ENCODE results near the gene REV1.

The REV1 gene

DNA sequence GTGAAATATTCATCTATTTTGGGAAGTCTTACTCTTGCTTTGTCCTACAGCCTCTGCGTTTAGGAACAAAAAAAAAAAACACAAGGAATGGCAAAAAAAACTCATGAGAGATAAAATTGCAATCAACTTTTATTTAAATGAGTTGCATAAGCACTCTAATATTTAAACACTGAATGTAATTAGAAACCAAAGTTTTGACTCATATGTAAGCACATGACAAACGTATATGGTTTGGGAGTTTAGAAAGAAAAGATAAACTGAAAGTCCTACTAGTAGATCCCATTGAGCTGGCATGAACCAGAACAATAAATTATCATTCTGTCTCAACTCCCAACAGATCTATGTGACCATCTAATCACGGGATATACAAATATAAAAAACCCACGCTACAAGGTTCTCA lies 44.8 kb downstream of the REV1 start:
- DNase-seq: no peak

DNA sequence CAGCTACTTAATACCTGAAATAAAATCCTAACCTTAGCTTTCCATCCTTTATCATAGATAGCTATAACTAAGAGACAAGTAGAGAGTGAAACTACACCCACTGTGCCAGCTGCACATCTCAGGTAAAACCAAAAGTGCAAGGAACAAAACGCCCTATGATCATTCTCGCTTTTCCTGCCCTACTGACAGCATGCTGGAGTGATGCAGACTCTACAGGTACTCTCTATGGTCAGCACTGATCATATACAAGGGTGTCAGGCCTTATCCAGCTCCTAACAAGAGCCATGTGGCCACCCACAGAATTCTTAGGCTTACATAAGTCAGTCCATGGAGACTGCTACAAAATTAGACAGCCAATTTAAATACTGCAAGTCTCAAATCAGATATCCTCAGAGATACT lies 45.6 kb downstream of the REV1 start:
- DNase-seq: no peak

DNA sequence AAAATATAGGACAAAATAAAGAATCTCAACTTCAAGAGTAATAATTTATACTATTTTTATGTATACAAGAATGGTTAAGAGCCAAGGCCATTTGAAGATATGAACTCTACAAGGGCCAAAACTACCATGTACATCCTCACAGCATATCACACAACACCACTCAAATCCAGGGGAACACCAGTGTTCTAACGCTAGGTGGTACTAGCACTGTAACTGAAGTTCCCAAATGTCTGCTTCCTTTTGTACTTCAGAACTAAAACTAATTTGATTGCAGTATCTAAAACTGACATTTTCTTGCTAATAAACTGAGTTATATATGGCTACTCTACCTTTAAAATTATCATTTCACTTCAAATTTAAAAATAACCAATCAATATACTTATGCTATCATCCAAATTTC lies 47.0 kb downstream of the REV1 start:
- DNase-seq: no peak

DNA sequence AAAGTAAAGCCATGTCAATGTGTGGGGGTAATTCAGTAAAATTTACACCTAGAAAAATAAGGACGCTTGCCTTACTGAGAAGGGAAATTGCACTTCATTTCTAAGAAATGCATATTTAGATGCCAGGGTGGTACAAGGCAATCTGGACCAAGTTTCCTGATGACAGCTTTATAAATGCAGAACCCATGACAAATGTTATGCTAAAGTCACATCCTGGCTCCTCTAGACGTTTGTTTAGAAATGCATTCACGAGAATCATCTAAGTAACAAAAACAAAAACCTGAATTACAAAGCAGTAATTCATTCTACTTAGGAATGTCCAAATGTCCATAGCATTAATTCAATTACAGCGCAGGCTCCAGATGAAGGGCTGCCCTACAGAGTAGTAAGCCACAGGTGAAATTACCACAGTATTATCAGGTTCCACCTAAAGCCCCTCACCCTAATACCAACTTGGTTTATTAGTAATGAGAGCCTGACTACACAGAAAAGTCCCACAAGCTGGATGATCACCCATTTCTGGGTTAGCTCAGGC lies 49.8 kb downstream of the REV1 start:
- no peak for DNase-seq

DNA sequence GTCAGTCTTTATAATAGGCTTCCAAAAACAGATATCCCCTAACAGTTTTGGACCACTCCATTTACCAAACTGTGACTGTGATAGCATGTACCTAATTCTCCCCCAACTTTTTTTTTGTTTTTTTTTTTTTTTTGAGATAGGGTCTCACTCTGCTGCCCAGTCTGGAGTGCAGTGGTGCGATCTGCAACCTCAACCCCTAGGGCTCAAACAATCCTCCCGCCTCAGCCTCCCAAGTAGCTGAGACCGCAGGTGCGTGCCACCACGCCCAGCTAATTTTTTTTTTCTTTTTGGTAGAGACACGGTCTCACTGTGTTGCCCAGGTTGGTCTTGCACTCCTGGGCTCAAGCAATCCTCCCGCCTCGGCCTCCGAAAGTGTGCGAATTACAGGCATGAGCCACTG lies 52.9 kb downstream of the REV1 start:
- DNase-seq: no peak

DNA sequence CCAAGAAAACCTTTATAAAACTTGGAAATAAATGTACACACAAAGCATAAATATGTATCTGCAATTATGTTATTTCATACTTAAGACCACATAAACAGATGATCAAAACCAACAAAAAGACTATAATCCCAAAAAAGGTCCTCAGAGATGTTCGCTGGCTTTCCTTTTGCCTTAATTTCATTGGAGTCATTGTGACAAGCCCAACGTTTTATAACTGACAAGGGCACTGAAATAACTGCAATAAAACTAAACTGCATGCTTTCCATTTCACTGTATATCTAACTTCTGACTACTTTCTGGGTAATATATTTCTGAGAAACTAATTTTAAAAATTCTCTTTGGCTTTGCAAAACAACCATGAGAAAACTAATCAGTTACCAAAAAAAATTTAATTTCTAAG lies 56.5 kb downstream of the REV1 start:
- DNase-seq: no peak

DNA sequence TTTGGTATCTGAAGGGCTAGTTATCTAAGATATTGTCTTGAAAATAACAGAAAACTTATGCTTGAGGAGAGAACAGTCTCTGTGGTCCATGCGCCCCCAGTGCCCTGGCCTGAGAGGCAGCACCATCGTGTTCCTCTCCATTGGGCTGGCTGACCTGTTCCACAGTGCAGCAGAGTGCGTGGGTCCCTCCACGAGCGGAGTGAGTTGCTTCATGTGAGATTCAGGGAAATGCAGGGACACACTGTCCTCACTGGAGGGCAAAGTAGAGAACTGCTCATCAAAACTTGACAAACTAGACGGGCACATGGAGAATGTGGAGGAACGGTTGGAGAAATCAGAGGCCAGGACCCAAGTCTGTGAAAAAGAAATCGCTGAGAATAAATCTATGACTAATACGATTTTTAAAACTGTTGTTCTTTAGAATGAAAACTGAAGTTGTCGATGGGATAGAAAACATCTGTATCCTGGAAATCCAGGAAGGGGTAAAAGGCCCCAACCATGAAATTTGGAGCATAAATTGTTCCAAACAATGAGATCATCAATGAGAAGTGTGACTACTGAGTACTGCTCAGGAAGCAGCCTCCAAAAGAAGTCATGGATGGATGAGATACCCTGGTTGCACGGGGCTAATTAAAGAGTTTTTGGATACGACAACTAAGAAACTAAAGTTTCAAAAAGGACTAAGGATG lies 58.1 kb downstream of the REV1 start:
- DNase-seq: no peak

DNA sequence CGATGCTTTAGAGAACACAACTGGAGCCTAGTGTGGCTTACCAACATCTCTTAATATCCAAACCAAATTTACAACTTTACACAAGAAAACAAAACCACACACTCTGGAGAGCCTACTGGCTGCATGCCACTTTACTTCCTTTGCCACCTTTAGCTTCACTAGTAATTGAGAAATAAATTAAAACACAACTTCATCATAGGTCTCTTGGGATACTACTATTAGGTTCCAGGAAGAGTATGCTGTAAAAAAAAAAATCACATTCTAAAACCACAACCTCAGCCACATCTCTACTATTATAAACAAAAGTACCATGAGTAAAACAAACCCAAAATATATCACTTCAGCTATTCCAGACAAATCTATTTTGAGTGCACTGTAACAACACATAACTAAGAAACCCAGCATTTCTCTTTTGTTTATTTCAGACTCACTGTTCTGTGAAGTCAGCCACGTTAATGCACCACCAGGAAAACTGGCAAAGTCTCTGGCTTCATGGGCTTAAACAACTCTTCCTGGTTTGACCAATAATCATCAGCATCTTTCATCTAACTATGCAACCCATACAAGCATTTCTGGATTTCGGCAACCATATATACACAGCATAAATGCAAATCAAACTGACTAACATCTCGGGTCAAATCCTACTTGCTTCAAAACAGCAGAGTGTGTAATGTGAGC lies 59.1 kb downstream of the REV1 start:
- no peak for DNase-seq

DNA sequence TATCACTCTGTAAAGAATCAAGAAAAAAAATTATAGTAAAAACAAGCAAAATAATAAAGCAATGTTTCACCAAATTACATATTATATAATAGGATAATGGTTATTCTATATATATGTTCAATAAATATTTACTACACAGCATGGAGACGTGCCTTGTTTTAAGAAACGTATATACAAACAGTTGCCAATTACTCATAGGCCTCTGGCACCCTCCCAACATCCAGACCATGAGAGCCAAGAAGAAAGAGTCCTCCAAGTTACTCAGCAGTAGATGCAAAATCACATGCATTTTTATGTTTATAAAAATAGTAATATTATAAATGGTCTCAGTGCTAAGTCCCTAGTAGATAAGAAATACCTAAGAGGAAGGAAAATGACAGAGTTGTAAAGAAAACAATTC lies 64.8 kb downstream of the REV1 start:
- DNase-seq: no peak

DNA sequence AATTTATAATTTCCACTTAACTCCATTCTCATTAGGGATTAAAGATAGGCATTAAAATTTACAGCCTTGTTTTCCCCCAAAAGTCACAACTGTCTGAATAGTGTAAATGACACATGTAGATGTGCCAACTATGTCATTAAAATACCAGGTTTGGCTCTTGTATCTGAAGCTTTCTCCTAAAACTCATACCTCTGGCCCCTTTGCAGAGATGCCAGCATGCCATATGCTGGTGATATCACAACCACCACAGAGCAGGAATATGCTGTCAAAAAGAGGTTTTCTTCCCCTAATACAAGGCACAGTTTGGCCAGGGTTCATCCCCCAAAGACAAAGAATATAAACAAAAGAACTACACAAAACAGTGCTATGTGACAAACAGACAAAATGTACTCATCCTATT lies 65.4 kb downstream of the REV1 start:
- DNase-seq: no peak

DNA sequence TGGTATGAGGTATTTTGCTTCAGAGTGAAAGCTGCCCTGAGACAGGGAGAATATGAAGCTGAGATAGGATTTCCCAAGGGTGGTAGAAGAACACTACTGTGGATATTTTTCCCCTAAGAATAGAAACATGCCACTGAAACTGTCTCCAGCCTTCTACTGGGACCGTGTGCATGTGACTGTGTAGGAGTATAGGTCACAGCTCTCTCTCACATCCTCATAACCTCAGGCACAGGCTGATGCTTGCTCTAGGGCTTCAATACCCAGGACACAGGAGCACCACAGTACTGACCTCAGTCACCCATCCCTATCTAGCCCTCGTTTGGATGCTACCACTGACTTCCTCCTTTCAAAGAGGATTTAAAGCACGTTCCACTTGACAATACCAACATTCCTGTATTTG lies 67.2 kb downstream of the REV1 start:
- no peak for DNase-seq

DNA sequence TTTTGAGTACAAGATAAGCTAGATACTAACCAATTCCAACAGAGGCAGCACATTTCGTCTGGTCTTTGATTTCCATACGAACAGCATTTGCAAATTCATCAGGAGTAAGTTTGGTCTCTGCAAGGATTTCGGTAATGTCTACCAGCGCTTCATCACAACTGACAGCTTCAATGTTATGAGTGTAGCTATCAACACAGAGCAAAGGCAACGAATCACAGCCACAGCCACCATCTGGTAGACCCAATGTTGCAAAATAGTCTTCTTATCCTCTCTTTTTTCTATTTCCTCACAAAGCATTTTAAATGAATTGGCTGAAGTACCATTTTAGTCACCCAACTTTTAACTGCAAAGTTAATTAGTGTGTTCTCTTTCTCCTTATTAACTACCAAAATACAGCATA lies 68.3 kb downstream of the REV1 start:
- no peak for DNase-seq

DNA sequence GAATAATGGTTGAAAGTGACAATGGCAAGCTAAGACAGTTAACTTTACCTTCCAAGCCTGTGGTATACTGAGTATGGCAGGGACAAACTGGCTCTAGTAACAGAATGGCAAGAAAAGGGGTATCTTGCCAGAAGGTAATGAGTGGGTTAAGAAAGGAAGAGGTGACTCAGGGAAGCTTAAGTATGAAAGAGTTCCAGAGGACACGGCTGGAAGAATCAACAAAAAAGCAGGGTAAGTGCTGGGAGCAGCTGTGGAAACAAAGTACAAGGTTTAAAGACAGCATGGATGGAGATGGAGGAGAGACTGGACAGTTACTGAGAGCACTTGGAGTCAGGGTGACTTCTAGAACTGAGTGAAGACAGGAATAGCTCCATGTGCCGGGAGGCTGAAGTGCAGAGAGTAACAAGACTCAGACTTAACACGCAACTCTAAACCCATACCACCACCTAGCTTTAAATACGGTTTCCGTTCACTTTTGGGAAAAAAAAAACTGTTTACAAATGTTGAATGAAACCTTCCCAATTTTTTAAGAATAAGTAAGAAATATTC lies 69.0 kb downstream of the REV1 start:
- no peak for DNase-seq

DNA sequence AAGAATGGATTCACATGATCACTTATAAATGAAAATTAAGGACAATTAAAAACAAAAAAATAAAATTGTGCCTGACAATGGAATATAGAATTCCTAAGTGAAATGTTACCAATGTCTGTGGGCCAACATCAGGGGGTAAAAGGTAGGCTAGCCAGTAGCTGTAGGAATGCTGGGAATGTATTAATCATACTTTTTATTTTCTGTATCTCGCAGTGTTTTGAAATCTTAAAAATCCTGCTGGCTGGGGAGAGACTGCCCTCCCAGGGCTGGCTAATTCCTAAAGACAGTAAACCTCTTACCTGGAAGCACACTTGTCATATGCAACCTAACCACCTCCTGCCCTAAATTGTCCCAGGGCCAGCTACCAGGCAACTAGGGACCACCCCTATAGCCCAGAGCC lies 69.8 kb downstream of the REV1 start:
- DNase-seq: no peak

DNA sequence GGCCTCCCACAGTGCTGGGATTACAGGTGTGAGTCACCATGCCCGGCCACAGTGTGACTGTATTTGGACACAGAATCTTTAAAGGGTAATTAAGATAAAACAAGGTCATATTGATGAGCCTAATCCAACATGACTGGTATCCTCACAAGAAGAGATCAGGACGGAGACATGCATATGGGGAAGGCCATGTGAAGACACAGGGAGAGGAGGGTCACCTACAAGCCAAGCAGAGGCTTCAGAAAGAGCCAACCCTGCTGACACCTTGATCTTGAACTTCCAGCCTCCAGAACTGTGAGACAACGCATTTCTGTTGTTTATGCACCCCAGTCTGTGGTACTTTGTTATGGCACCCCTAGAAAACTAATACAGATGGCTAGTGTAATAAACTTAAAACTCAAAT lies 72.4 kb downstream of the REV1 start:
- no peak for DNase-seq

DNA sequence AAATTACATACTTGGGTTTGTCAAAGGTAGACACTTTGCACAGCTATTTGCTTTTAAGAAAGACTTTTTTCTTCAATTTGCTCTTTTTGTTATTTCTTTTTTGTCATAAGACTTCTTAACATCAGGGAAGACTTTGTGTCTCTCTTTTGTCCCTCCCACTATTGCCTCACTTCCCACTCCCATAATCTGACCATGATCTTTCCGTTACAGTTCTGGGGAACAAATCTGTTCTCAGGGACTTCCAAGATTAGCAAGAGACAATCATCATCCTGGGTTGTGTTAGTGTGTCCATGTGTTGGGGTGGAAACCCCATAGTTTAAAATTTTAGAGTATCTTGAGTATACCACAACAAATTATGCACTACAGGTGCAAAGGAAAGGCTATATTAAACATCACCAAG lies 75.3 kb downstream of the REV1 start:
- DNase-seq: no peak

DNA sequence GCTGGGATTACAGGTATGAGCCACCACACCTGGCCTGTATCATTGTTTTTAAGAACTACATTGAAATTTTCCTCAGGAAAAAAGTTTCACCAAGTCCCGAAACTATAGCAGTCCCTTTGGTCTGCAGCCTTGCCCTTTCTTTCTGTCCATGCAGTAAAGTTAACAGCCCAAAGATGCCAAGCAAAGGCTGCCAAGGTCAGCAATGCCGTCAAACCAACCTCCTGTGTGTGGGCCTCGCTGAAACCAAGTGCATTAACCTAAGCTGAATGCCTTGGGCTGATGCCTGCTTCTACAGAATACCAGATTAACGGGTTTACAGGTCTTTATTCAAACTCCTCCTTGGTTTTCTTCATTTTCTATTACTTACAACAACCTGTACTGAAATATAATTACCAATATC lies 79.5 kb downstream of the REV1 start:
- no peak for DNase-seq

DNA sequence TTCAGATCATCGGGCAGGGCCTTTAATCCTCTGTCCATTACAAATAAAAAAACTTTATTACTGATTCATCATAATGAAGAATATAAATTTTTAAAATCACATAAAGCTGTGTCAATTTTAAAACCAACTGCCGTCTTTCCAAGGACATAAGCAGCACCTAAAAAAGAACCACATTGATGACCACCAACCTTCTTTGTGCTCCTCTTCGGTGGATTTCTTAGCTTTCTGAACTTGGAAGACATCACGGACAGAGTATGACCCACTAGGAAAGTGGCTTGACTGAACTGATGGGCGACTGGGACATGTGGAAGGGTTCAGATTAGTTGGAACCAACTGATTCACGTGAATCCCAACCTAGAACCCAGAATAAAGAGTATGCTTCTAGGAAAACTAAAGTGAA lies 83.7 kb downstream of the REV1 start:
- DNase-seq: no peak

DNA sequence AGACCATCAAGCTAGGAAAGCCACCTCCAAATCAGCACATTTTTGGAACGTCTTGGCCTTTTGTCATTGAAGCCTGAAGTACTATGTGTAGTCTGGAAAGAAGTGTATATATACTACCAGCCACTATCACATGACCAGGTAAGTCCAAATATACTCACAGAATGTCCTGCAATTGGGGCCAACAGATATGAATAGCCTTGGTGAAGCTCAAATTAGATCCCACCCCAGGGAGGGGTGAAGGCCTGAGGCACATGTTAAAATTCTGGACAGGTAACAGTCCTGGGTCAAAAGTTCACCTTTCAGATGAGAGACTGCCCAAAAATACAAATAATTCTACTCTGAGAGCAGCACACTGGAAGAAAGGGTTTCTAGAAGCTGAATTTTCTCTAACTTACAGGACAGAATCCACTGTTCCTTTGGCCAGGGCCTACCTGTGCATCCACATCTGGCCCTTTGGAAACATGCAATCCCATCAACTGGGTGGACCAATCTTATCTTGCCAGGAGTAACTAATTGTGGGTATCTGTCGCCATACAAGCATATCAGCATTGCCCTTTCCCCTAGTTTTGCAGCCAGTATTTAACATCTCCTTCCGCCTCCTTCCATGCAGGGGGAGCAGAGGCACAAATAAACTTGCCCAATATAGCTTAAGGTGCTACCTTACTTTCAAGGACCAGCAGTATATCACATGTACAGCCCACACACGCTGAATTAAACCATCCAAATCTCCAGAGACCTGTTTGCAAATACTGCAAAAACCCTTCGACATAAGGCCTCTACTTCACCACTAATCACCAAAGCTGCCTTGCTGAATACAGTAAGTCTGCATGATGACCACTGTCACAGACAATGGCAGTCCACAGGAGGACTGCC lies 84.8 kb downstream of the REV1 start:
- no peak for DNase-seq

DNA sequence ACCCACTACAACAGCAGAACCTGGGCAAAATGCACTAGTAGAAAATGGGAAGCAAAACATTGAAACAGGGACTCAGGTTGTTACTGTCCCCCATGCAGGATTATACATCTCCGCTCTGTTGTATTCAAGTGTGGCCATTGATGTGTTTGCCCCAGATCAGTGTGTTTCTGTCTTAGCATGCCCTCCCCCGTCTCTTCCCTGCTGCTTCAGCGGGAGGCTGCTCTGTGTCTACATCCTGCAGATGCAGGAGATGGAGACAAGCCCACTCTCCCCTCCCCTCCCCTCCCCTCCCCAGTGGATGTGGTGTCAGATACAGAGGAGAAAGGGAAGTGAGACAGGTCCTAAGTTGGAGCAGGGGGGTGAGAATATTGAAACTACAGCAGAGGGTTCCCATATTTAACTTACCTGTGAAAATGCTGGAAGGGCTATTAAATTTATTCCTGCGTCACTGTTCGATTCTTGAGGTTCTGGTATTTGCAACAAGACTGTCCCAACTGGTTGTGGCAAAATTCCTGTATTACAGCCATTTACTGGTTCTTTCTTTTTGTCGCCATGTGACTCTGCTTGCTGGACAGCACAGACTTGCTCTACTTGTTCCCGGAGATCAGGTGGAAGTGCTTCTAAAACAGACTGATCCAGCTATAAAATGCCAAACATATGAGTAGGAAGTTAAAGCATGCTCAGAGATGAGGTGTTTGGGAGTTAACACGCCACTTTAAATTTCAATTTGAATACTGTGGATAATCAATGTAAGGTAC lies 85.6 kb downstream of the REV1 start:
- no peak for DNase-seq

DNA sequence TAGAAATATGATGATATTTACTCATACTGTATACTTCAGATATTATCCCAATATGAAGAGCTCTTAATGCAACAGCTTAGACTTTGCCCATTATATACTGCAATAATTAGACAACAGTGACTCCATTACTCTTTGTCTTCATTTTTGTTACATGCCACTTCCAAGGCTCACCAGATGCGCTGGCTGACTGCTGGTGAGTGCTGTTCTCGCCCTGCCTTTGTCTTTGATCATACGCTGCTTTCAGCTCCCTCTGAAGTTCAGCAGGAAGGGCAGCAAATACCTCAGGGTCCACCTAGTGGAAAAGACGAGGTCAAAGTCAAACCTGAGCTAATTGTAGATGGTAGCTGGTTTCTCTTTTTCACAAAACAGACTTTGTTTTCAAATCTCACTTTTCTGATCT lies 86.3 kb downstream of the REV1 start:
- DNase-seq: no peak

DNA sequence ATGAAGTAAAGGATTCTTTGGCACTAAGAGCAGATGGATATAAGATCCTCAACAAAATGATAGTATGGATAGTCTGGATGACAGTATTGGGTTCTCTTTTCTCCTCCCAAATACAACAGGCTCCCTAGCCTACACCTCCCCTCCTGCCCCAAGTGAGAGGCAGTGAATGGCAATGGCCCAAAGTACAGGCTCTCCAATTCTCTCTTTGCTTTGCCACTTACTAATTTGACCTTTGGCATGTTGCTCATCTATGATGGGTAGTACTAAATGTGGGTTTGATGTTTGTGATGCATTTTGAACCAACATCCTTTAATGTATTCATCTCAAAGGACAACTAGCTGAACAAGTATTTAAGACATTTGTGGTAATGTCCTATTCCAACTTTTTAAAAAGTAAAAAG lies 86.7 kb downstream of the REV1 start:
- no peak for DNase-seq

DNA sequence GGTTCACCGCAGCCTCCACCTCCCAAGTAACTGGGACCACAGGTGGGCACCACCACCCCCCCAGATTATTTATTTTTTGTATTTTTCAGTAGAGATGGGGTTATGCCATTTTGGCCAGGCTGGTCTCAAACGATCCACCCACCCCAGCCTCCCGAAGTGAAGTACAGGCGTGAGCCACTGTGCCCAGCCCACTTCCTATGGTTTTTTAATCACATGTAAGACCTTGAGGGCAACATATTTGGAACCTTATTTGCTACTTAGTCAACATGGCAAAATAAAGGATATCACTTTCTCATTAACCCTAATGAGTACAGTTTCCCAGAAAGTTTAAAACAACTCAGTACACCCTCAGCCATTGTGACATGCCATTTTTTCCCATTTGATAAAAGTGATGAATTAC lies 88.0 kb downstream of the REV1 start:
- DNase-seq: no peak

Data from stimulated activated CD4-positive, alpha-beta T cell treated with anti-CD3 and anti-CD28 coated beads, Interleukin-4, amount 100 ng/mL, for 1 hour (primary cell).